ELR (cell line): Measurements from ENCODE around the gene BDP1.
"Not testable (repeated sequence)": the region's sequence is repeated elsewhere in the genome, so short reads cannot be mapped to it uniquely, and the experiment has no call there.

Experiments
- DNase-seq: peaks from one replicate; pipeline ENCODE4 v3.0.0-alpha.2; 2015; ENCODE audit warnings: low read depth

Gene BDP1

GRCh38 chr5:71573591-71573990 is 118.1 kb downstream of the BDP1 start:
- no peak for DNase-seq

- not testable (repeated sequence) for DNase-seq
These were observed 120.1 kb downstream of the BDP1 start for GRCh38 chr5:71575588-71575987.

GRCh38 chr5:71576241-71576640 is 120.8 kb downstream of the BDP1 start:
- peak; percentile 23 for DNase-seq

GRCh38 chr5:71577839-71578238 is 122.4 kb downstream of the BDP1 start:
- DNase-seq = not testable (repeated sequence)

GRCh38 chr5:71582945-71583584 is 127.6 kb downstream of the BDP1 start:
- DNase-seq = no peak

- DNase-seq = no peak
These were observed 130.8 kb downstream of the BDP1 start for GRCh38 chr5:71586052-71586940.

- peak; percentile 97 for DNase-seq
These were observed 131.7 kb downstream of the BDP1 start, which contains the start of gene MCCC2 for GRCh38 chr5:71586941-71587765. MCCC2 (plus strand) TSS chr5:71587340; CDS start chr5:71587426, 86 bp downstream.

- no peak for DNase-seq
These were observed 132.5 kb downstream of the BDP1 start for GRCh38 chr5:71587766-71588532.

GRCh38 chr5:71588533-71588885 is 133.1 kb downstream of the BDP1 start:
- no peak for DNase-seq

- DNase-seq = no peak
These were observed 134.5 kb downstream of the BDP1 start for GRCh38 chr5:71589903-71590302.

- no peak for DNase-seq
These were observed 135.6 kb downstream of the BDP1 start for GRCh38 chr5:71591100-71591499.

GRCh38 chr5:71596169-71596568 is 140.7 kb downstream of the BDP1 start:
- DNase-seq = no peak

GRCh38 chr5:71597001-71597400 is 141.6 kb downstream of the BDP1 start:
- no peak for DNase-seq

- no peak for DNase-seq
These were observed 145.3 kb downstream of the BDP1 start for GRCh38 chr5:71600783-71601182.

- DNase-seq = peak; percentile 96
These were observed 146.0 kb downstream of the BDP1 start for GRCh38 chr5:71601222-71602026.

- not testable (repeated sequence) for DNase-seq
These were observed 154.5 kb downstream of the BDP1 start for GRCh38 chr5:71609916-71610315.

GRCh38 chr5:71615809-71616208 is 160.4 kb downstream of the BDP1 start:
- DNase-seq = no peak
